Mammary epithelial cell (primary cell): ENCODE results near the gene GRK1.

Experiments used
- CTCF ChIP-seq, 2 donors: IDR thresholded peaks in 1 of 2; conservative IDR thresholded peaks in 1 of 2; 2 replicates each; pipeline ENCODE4 v1.5.1; 2011 to 2012; ENCODE audit warnings: inconsistent platforms in 2 of 2, low read length in 2 of 2, mild to moderate bottlenecking in 2 of 2, control low read depth in 1 of 2, low read depth in 1 of 2; ENCODE audit not compliant: insufficient read depth in 1 of 2; ENCODE audit errors: extremely low read depth in 1 of 2
- EZH2 ChIP-seq: IDR thresholded peaks from 2 replicates; pipeline ENCODE4 v1.6.1; 2012; ENCODE audit warnings: low read length, inconsistent platforms, borderline replicate concordance

DNA sequence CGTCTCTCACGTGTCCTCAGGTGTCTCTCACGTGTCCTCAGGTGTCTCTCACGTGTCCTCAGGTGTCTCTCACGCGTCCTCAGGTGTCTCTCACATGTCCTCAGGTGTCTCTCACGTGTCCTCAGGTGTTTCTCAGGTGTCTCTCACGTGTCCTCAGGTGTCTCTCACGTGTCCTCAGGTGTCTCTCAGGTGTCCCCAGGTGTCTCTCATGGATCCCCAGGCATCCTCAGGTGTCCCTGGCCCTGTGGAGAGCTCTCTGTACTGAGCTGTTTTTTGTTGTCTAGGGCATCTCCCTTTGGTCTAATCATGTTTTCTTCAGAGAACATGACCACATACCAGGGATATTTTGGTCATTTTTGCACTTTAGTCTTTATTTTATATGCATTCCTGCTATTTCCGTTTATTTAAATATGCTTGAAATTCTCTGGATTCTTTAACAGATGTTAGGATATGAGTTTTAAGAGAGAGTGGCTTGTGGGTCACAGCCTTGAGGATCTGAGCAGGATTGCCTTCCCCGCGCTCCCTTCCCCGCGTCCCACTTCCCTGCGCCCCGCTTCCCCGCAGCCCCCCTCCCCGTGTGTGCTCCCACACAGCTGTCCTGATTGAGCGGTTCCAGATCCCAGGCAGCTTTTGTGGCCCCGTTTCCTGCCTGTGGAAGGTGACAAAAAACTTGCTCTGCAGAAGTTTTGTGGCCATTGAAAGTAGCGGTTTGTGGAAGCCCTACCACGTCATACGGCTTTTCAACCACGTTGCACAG, 40.9 kb upstream of the GRK1 start:
- TF ChIP-seq CTCF (conservative IDR thresholded peaks at IDR 0.05 in 1 of 2, IDR thresholded peaks at IDR 0.05 in 1 of 2; ENCODE audit: extremely low read depth in 1 of 2, insufficient read depth in 1 of 2, low read depth in 1 of 2, low read length in 2 of 2) (no peak), EZH2 (no peak)
